H9 (cell line): Measurements from ENCODE around the gene WNT7B. TPM values are rescaled to one million over a fixed set of nuclear protein-coding genes. Genes with fewer than 3 reads are reported as not detected.

Source experiments
- DNase-seq: peaks from one replicate; pipeline ENCODE4 v3.0.0-alpha.2; 2017
- H2AFZ ChIP-seq: one replicate; pipeline ENCODE4 v1.6.1; 2013; ENCODE audit warnings: mild to moderate bottlenecking, low read length, control low read depth, moderate library complexity
- H2AK5ac ChIP-seq: 2 replicates; pipeline ENCODE4 v1.6.1; 2013; ENCODE audit warnings: low read length, control low read depth, mixed read lengths; ENCODE audit not compliant: insufficient read length
- H2BK120ac ChIP-seq: one replicate; pipeline ENCODE4 v1.6.1; 2013; ENCODE audit warnings: low read depth, mild to moderate bottlenecking, low read length, control low read depth, inconsistent platforms; ENCODE audit not compliant: poor library complexity, severe bottlenecking
- H2BK12ac ChIP-seq: 2 replicates; pipeline ENCODE4 v1.6.1; 2013; ENCODE audit warnings: low read length, control low read depth, mixed read lengths, low read depth; ENCODE audit not compliant: insufficient read length
- H2BK15ac ChIP-seq: 2 replicates; pipeline ENCODE4 v1.6.1; 2013; ENCODE audit warnings: low read depth, low read length, control low read depth
- H2BK20ac ChIP-seq: one replicate; pipeline ENCODE4 v1.6.1; 2013; ENCODE audit warnings: low read depth, mild to moderate bottlenecking, low read length, control low read depth, inconsistent platforms; ENCODE audit not compliant: poor library complexity, severe bottlenecking
- H2BK5ac ChIP-seq: 2 replicates; pipeline ENCODE4 v1.6.1; 2013; ENCODE audit warnings: low read length, control low read depth, mixed read lengths; ENCODE audit not compliant: insufficient read length
- H3K14ac ChIP-seq: 2 replicates; pipeline ENCODE4 v1.6.1; 2013; ENCODE audit warnings: low read length, control low read depth; ENCODE audit not compliant: insufficient read depth
- H3K18ac ChIP-seq: 2 replicates; pipeline ENCODE4 v1.6.1; 2013; ENCODE audit warnings: low read depth, mild to moderate bottlenecking, mixed read lengths, low read length, control low read depth; ENCODE audit not compliant: insufficient read length
- H3K23ac ChIP-seq: 2 replicates; pipeline ENCODE4 v1.6.1; 2013; ENCODE audit warnings: low read length, control low read depth, mixed read lengths, low read depth; ENCODE audit not compliant: insufficient read length
- H3K23me2 ChIP-seq: 2 replicates; pipeline ENCODE4 v1.6.1; 2013; ENCODE audit warnings: low read depth, mild to moderate bottlenecking, mixed read lengths, low read length, control low read depth; ENCODE audit not compliant: insufficient read length, poor library complexity, severe bottlenecking
- H3K27ac ChIP-seq: 2 replicates; pipeline ENCODE4 v1.5.1; 2013; ENCODE audit warnings: low read length, control low read depth, mixed read lengths, low read depth; ENCODE audit not compliant: insufficient read length
- H3K27me3 ChIP-seq: 2 replicates; pipeline ENCODE4 v1.6.1; 2013; ENCODE audit warnings: low read length, control low read depth, inconsistent platforms; ENCODE audit not compliant: insufficient read depth
- H3K4ac ChIP-seq: 2 replicates; pipeline ENCODE4 v1.6.1; 2013; ENCODE audit warnings: low read depth, mild to moderate bottlenecking, control low read depth, inconsistent platforms, low read length, moderate library complexity
- H3K4me1 ChIP-seq: 2 replicates; pipeline ENCODE4 v1.6.1; 2013; ENCODE audit warnings: low read length, control low read depth, inconsistent platforms; ENCODE audit not compliant: insufficient read depth
- H3K4me2 ChIP-seq: 2 replicates; pipeline ENCODE4 v1.6.1; 2013; ENCODE audit warnings: low read length, control low read depth, mixed read lengths; ENCODE audit not compliant: insufficient read length, insufficient read depth
- H3K56ac ChIP-seq: 2 replicates; pipeline ENCODE4 v1.6.1; 2013; ENCODE audit warnings: low read depth, mild to moderate bottlenecking, mixed read lengths, low read length, control low read depth; ENCODE audit not compliant: insufficient read length
- H3K79me1 ChIP-seq: 2 replicates; pipeline ENCODE4 v1.6.1; 2013; ENCODE audit warnings: low read depth, mild to moderate bottlenecking, moderate library complexity, low read length, control low read depth, inconsistent platforms; ENCODE audit not compliant: insufficient read depth, poor library complexity, severe bottlenecking
- H3K79me2 ChIP-seq: 2 replicates; pipeline ENCODE4 v1.6.1; 2013; ENCODE audit warnings: low read length, control low read depth, inconsistent platforms; ENCODE audit not compliant: insufficient read depth
- H3K9ac ChIP-seq: 2 replicates; pipeline ENCODE4 v1.6.1; 2013; ENCODE audit warnings: low read length, control low read depth, mixed read lengths; ENCODE audit not compliant: insufficient read length; ENCODE audit errors: extremely low read depth
- H3K9me3 ChIP-seq: one replicate; pipeline ENCODE4 v1.6.1; 2013; ENCODE audit warnings: low read depth, low read length, inconsistent platforms; ENCODE audit not compliant: control insufficient read depth
- H3T11ph ChIP-seq: one replicate; pipeline ENCODE4 v1.6.1; 2013; ENCODE audit warnings: mild to moderate bottlenecking, low read length, control low read depth, inconsistent platforms
- H4K20me1 ChIP-seq: one replicate; pipeline ENCODE4 v1.6.1; 2013; ENCODE audit not compliant: control insufficient read depth, insufficient read length, insufficient read depth
- H4K5ac ChIP-seq: 2 replicates; pipeline ENCODE4 v1.6.1; 2013; ENCODE audit warnings: low read depth, mild to moderate bottlenecking, mixed read lengths, low read length, control low read depth; ENCODE audit not compliant: insufficient read length
- H4K8ac ChIP-seq: replicated peaks from 2 replicates; pipeline ENCODE4 v1.6.1; 2013; ENCODE audit warnings: low read length, control low read depth, mixed read lengths, low read depth; ENCODE audit not compliant: insufficient read length
- H4K91ac ChIP-seq: 2 replicates; pipeline ENCODE4 v1.6.1; 2013; ENCODE audit warnings: low read depth, mild to moderate bottlenecking, moderate library complexity, mixed read lengths, low read length, control low read depth; ENCODE audit not compliant: insufficient read length
- H3K27ac Mint-ChIP-seq, 3 experiments: 2 replicates in 2 of 3; 3 replicates in 1 of 3; pipeline ENCODE4 v1.8.0; 2020 to 2021; ENCODE audit warnings: mixed read lengths in 3 of 3, mild to moderate bottlenecking in 1 of 3, moderate library complexity in 1 of 3
- H3K27me3 Mint-ChIP-seq: 2 replicates; pipeline ENCODE4 v1.8.0; 2021; ENCODE audit warnings: low read depth, mild to moderate bottlenecking, moderate library complexity, mixed read lengths
- H3K36me3 Mint-ChIP-seq, 3 experiments: 2 replicates in 2 of 3; 3 replicates in 1 of 3; pipeline ENCODE4 v1.8.0; 2020 to 2021; ENCODE audit warnings: low read depth in 3 of 3, mixed read lengths in 3 of 3; ENCODE audit not compliant: insufficient read depth in 1 of 3
- H3K4me1 Mint-ChIP-seq, 2 experiments: 2 replicates each; pipeline ENCODE4 v1.8.0; 2020; ENCODE audit warnings: mixed read lengths in 2 of 2
- H3K4me3 Mint-ChIP-seq, 2 experiments: 2 replicates in 1 of 2; 3 replicates in 1 of 2; pipeline ENCODE4 v1.8.0; 2020 to 2021; ENCODE audit warnings: mild to moderate bottlenecking in 2 of 2, mixed read lengths in 2 of 2, moderate library complexity in 1 of 2
- H3K9me3 Mint-ChIP-seq, 2 experiments: 2 replicates in 1 of 2; 3 replicates in 1 of 2; pipeline ENCODE4 v1.8.0; 2020; ENCODE audit warnings: mild to moderate bottlenecking in 2 of 2, mixed read lengths in 2 of 2, moderate library complexity in 1 of 2
- CTCF ChIP-seq: fragments of 200-600 bp; sonication (generic); conservative IDR thresholded peaks from 3 replicates; pipeline ENCODE4 v1.8.0; 2021; ENCODE audit warnings: antibody characterized with exemption, mild to moderate bottlenecking
- WGBS: extraction: QIAGEN DNeasy Blood & Tissue Kit; methylation state at CpG from one replicate; pipeline ENCODE4 v1.1.7; 2013; ENCODE audit warnings: missing lambda C conversion rate, low lambda C conversion rate, mixed read lengths; ENCODE audit not compliant: insufficient read length; ENCODE audit errors: extremely low coverage; 5-methylcytosine and 5-hydroxymethylcytosine counted together
- total RNA-seq: library from RNA; stranded (reverse); gene quantifications from 2 replicates; pipeline ENCODE4 v1.2.1, GENCODE V29; 2021

WNT7B gene
- total RNA-seq, 1 experiment from 2014 or later, result 0.09 TPM

- H2BK12ac ChIP-seq, result no peak overlapping the region
- no peak overlapping the region for H3T11ph ChIP-seq
- no peak overlapping the region for H4K8ac ChIP-seq
- H2BK5ac ChIP-seq, result no peak overlapping the region
- no peak overlapping the region for H3K27ac Mint-ChIP-seq
- no peak overlapping the region for H2AFZ ChIP-seq
- H3K9ac ChIP-seq, result no peak overlapping the region
- H4K5ac ChIP-seq, result no peak overlapping the region
- H3K9me3 ChIP-seq, result no peaks in the 10 kb centered on the region
- H3K9me3 Mint-ChIP-seq, result no peaks in the 10 kb centered on the region
- no peak overlapping the region for H3K18ac ChIP-seq
- no peak overlapping the region for H2BK15ac ChIP-seq
- H2BK20ac ChIP-seq, result no peak overlapping the region
- H3K14ac ChIP-seq, result no peak overlapping the region
- H3K23me2 ChIP-seq, result no peaks in the 10 kb centered on the region
- no peaks in the 10 kb centered on the region; the same call in 1 of the 2 replicates for H3K27me3 ChIP-seq
- no peaks in the 10 kb centered on the region for H4K20me1 ChIP-seq
- no peak overlapping the region for H3K27ac ChIP-seq
- H4K91ac ChIP-seq, result no peak overlapping the region
- H3K4me1 Mint-ChIP-seq, result peaks cover 21 to 42% of the 10 kb centered on the region in 2 experiments
- H3K79me1 ChIP-seq, result no peaks in the 10 kb centered on the region
- no CpG with 5 or more reads among the region's 12 CpGs for WGBS
- H2BK120ac ChIP-seq, result no peak overlapping the region
- no peak overlapping the region for H3K56ac ChIP-seq
- H3K4me2 ChIP-seq, result no peak overlapping the region
- peaks cover 20% of the 10 kb centered on the region for H3K27me3 Mint-ChIP-seq
- no peak for DNase-seq
- H3K4ac ChIP-seq, result no peak overlapping the region
- H3K23ac ChIP-seq, result no peak overlapping the region
- no peaks in the 10 kb centered on the region for H3K36me3 Mint-ChIP-seq
- TF ChIP-seq CTCF, result no peak
- 0 out of 2 replicates have a peak, but pooled peaks cover 2% of the 10 kb centered on the region for H3K4me1 ChIP-seq
- H3K4me3 Mint-ChIP-seq, result 0 out of 5 replicates have a peak overlapping the region, but pooled peaks of 1 of the 2 experiments have one; percentile 32
- H3K79me2 ChIP-seq, result no peaks in the 10 kb centered on the region
- no peak overlapping the region for H2AK5ac ChIP-seq
Observed at GRCh38 chr22:45962756-45963324, 14.1 kb downstream of the WNT7B start.
